Duodenal mucosa (tissue), 2 donors: Measurements from ENCODE around the gene ASS1.

Source experiments
- H3K27ac ChIP-seq: one replicate; pipeline ENCODE4 v1.7.0; 2013; ENCODE audit warnings: low read depth, low read length
- H3K27me3 ChIP-seq, 2 donors: one replicate each; pipeline ENCODE4 v1.7.0; 2013; ENCODE audit warnings: low read length in 2 of 2, control low read depth in 1 of 2; ENCODE audit not compliant: insufficient read depth in 2 of 2, control insufficient read depth in 1 of 2
- H3K36me3 ChIP-seq, 2 donors: one replicate each; pipeline ENCODE4 v1.7.0; 2013; ENCODE audit warnings: low read length in 2 of 2, control low read depth in 1 of 2; ENCODE audit not compliant: insufficient read depth in 2 of 2, control insufficient read depth in 1 of 2
- H3K4me1 ChIP-seq, 2 donors: one replicate each; pipeline ENCODE4 v1.7.0; 2013; ENCODE audit warnings: low read length in 2 of 2, control low read depth in 1 of 2; ENCODE audit not compliant: insufficient read depth in 2 of 2, control insufficient read depth in 1 of 2
- H3K4me3 ChIP-seq, 2 donors: one replicate each; pipeline ENCODE4 v1.7.0; 2013; ENCODE audit warnings: low read length in 2 of 2, low read depth in 1 of 2
- H3K9ac ChIP-seq, 2 donors: one replicate each; pipeline ENCODE4 v1.7.0; 2013; ENCODE audit warnings: low read length in 2 of 2, low read depth in 1 of 2
- H3K9me3 ChIP-seq, 2 donors: one replicate each; pipeline ENCODE4 v1.7.0; 2013; ENCODE audit warnings: low read length in 2 of 2, control low read depth in 1 of 2; ENCODE audit not compliant: control insufficient read depth in 1 of 2

The ASS1 gene

DNA sequence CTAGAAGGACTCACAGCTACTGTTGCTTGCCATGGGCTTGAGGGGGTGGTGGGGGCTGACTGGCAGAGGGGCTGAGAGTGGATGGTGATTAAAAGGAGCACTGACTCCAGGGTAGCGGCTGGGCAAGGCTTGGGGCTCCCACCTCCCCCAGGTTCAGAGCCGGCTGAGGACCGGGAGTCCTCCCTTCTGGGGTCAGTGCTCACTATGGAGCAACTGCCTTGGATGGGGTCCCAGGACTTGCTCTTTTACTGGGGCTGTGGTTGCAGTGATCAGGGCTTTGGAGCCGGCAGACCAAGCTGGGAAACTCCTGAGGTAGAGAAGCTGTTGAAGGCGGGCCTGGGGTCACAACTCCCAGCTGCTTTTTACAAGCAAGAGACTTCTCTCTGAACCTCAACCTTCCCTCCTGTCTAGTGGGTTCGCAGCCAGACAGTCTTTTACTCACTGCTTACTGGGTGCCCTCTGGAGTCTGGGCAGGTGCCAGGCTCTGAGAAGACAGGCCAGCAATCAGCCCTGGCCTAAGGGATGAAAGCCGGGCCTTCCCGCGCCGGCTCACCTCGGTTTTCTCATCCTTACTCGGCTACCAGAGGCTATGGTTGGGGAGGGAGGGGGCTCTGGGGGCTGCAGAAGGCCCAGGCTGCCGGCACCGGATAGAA, 795 bp upstream of the ASS1 start:
- Histone ChIP-seq H3K36me3 (no peaks in the 10 kb centered on the region), H3K9ac (no peak overlapping the region), H3K27me3 (no peaks in the 10 kb centered on the region), H3K9me3 (peaks cover 2 to 6% of the 10 kb centered on the region in 2 donors), H3K4me1 (peaks cover 27 to 30% of the 10 kb centered on the region in 2 donors), H3K4me3 (peak overlapping the region; percentile 29 to 36), H3K27ac (no peak overlapping the region)

DNA sequence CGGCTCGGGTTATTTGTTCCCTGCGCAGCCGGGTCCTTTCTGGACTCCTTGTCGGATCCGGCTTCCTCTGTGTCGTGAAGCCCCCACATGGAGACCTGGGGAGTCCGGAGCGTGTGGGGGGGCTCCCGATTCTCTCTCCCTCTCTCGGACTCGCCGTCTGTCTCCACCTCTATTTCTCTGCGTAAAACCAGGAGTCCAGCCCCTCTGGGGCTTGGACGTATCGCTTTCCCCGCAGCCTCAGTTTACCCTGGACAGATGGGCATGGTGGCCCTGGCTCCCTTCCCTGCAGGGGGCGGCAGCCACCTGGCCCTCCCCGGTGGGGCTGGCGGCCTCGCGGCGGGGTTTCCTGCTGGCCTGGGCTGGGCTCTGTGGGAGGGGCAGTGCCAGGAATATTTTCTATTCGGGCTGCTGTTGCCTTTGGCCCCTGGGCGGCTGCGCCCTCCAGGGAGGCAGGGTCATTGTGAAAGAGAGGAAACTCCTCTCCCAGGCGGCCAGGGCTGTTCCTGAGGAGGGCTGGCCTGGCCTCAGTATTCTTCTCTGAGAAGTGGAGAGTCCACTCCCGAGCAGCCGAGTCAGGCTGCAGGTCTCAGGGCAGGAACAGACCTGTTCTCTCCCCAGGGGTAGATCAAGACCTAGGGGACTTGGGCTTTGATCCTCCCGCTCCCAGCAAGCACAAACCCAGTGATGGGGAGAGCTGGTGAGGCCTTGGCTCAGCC, 665 bp downstream of the ASS1 start:
- H3K4me1 ChIP-seq = peaks cover 36 to 41% of the 10 kb centered on the region in 2 donors
- H3K9me3 ChIP-seq = peaks cover 2 to 6% of the 10 kb centered on the region in 2 donors
- peak overlapping the region; percentile 73 to 79 for H3K4me3 ChIP-seq
- H3K9ac ChIP-seq = peak overlapping the region; percentile 63 to 73
- H3K27ac ChIP-seq = no peak overlapping the region
- H3K36me3 ChIP-seq = no peaks in the 10 kb centered on the region
- H3K27me3 ChIP-seq = no peaks in the 10 kb centered on the region

DNA sequence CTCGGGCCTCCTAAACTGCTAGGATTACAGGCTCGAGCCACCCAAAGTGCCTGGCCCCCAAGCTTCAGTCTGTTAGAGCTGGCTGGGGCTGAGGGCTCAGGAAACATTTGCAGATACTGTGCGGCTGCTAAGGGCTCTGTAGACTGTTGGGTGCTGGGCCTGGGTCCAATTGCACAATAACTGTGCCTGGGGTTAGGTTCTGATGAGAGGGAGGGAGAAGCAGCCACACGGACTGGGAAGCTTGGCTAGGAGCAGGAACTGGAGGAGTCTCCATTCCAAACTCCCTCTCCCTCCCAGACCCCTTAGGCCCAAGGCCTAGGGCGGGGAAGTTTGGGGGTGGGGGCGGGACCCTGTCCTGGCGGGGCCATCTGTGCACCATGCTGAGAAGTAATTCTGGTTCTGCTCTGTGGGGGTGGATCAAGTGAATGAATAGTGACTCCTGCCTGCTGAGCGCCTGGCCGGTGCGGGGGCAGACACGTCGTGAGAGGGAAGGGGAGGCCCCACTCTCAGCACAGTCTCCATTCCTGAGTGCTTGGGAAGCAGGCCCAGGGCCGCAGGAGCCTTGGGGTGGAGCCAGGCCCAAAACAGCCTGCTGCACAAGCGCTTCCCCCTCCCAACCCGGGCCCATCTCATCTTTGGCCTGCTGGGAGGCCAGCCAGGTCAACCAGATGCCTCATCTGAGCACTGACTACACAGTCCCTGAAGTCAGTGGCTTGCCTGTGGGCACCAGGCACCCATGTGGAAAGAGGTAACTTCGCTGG, 1.5 kb downstream of the ASS1 start:
- Histone ChIP-seq H3K36me3 (no peaks in the 10 kb centered on the region), H3K27me3 (no peaks in the 10 kb centered on the region), H3K4me3 (peak overlapping the region; percentile 73 to 79), H3K27ac (peak overlapping the region; percentile 50), H3K4me1 (peaks cover 44 to 50% of the 10 kb centered on the region in 2 donors), H3K9ac (peak overlapping the region in 1 of 2 donors; percentile 73), H3K9me3 (peaks cover 1 to 3% of the 10 kb centered on the region in 2 donors)

DNA sequence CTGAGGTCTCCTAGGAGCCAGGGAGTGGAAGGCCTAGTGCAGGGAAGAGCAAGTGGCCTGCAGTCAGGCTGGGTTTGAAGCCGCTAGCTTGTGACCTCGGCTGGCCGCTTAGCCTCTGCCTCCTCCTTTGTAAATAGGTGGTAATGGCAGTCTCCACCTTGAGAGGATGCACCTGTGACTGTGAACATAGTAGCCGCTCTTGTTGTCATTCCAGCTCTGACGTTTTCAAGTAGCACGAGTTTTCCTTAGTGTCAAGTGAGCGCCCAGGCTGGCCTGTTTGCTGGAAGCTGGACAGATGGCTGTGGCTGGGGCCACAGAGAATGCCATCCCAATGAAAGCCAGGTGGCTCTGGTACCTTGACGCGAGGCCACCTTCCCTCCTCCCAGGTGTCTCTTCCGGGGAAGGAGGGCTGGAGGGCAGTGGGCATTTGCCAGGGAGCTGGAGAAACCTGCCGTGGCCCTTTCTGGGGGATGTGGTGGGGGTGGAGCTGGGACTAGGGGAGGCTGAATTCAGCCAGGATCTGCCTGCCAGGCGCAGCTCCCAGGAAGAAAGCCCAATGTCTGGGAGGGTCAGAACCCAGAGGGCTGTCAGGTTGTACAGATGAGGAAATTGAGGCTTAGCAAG, 2.5 kb downstream of the ASS1 start:
- Histone ChIP-seq H3K9ac (no peak overlapping the region), H3K36me3 (no peaks in the 10 kb centered on the region), H3K4me1 (peaks cover 55 to 60% of the 10 kb centered on the region in 2 donors), H3K27ac (no peak overlapping the region), H3K4me3 (peak overlapping the region in 1 of 2 donors; percentile 23), H3K27me3 (no peaks in the 10 kb centered on the region), H3K9me3 (no peaks in the 10 kb centered on the region)

DNA sequence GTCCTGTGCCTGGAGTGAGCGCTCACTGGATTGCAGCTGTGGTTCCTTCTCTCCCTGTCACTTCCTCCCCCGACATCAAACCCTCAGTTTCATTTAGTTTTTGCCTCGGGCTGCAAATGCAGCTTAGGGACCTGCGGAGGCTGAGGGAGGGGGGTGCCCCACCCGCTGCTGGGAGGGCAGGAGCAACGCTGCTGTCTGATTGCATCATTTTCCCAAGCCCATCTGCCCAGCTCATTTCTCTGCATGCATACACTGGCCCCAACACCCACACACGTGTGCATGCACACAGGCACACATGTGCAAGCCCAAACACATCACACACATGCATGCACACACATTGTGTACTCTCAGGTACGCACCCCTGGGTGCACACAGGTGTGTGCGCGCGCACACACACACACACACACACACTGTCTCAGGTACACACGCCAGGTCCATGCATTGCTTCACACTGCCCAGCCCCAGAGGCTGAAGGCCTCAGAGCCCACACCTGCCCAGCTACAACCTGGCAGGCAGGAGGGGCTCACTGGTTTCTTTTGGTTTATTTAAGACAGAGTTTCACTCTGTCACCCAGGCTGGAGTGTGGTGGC, 3.4 kb downstream of the ASS1 start:
- H3K9ac ChIP-seq = no peak overlapping the region
- H3K4me1 ChIP-seq = peaks cover 55 to 61% of the 10 kb centered on the region in 2 donors

DNA sequence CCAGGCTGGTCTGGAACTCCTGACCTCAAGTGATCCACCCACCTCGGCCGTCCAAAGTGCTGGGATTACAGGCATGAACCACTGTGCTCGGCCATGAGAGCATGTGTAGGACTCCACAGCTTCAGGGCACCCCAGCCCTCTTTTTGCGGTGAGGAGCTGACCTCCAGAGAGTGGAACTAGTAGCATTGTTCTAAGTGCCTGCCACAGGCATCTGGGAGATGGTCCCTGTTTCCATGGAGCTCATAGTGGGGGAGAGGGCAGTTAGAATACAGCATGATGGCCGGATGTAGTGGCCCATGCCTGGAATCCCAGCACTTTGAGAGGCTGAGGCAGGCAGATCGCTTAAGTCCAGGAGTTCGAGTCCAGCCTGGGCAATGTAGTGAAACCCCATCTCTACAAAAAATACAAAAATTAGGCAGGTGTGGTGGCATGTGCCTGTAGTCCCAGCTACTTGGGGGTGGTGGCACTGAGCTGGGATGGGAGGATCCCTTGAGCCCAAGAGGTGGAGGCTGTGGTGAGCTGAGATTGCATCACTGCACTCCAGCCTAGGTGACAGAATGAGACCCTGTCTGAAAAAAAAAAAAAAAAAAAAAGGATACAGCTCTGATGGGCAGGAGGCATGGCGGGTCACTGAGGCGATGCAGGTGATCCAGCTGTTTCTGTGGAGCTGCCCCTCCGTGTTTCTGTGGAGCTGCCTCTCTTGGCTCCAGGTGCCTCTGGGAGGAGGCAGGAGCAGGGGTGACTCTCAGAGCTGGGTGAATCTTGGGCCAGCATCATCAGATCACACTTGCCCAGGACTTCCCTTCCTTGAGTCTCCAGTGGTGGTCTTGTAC, 4.2 kb downstream of the ASS1 start:
- H3K36me3 ChIP-seq = no peaks in the 10 kb centered on the region
- peaks cover 62 to 69% of the 10 kb centered on the region in 2 donors for H3K4me1 ChIP-seq
- H3K9me3 ChIP-seq = no peaks in the 10 kb centered on the region
- no peak overlapping the region for H3K9ac ChIP-seq
- no peak overlapping the region for H3K4me3 ChIP-seq
- no peak overlapping the region for H3K27ac ChIP-seq
- H3K27me3 ChIP-seq = no peaks in the 10 kb centered on the region

More for the DNA sequence above, 3.4 kb downstream of the ASS1 start:
- H3K4me3 ChIP-seq = no peak overlapping the region
- H3K36me3 ChIP-seq = no peaks in the 10 kb centered on the region
- H3K9me3 ChIP-seq = no peaks in the 10 kb centered on the region
- H3K27ac ChIP-seq = no peak overlapping the region
- H3K27me3 ChIP-seq = no peaks in the 10 kb centered on the region

DNA sequence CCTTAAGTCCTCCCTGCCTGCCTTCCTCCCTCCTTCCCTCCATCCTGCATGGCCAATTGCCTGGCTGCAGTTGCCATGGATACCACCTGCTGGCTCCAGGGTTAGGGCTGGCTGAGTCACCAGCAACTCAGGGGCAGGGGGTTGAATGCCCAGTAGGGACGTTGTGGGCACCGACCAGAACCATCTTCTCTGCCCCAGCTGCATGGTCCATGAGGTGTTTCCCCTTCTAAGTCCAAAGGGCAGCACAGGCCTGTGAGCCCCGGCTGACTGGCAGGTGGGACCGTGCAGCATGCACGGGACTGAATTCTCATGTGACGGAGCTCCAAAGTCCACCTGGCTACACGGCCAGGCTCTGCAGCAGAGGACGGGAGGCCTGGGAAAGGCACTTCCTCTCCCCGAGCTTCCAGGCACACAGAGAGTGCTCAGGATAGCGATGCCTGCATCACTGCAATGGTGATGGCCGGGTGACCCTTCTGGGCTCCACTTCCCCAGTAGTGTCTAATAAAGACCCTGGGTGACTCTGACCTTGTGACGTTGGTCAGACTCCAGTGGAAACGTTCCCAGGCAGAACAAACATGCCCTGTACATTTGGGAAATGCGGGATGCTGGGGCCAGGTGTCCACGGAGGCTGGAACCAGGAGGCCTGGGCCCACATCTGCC, 5.7 kb downstream of the ASS1 start:
- Histone ChIP-seq H3K9ac (peak overlapping the region in 1 of 2 donors; percentile 34), H3K9me3 (no peaks in the 10 kb centered on the region), H3K4me1 (peaks cover 62 to 64% of the 10 kb centered on the region in 2 donors), H3K36me3 (no peaks in the 10 kb centered on the region), H3K27ac (peak overlapping the region; percentile 54), H3K27me3 (no peaks in the 10 kb centered on the region), H3K4me3 (no peak overlapping the region)

DNA sequence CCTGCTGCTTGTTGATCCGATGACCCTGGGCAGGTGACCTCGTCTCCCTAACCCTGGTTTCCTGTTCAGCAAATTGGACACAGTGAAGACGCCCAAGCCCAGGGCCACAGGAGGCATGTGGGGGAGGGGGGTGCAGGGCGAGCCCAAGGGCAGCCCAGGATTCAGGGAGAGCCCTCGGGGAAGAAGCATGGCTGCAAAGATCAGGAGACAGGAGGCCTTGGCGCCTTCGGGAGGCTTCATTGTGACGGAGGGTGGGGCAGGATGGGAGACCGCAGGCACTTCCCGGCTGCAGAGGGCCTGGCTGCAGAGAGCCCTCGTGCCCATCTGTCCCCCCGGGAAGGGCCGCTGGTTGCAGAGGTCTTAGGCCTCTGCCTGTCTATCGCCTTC, 6.2 kb downstream of the ASS1 start:
- H3K27me3 ChIP-seq = no peaks in the 10 kb centered on the region
- H3K27ac ChIP-seq = peak overlapping the region; percentile 54
- peaks cover 58 to 60% of the 10 kb centered on the region in 2 donors for H3K4me1 ChIP-seq
- peak overlapping the region in 1 of 2 donors; percentile 34 for H3K9ac ChIP-seq
- H3K4me3 ChIP-seq = no peak overlapping the region
- H3K36me3 ChIP-seq = no peaks in the 10 kb centered on the region
- no peaks in the 10 kb centered on the region for H3K9me3 ChIP-seq
